H9 (cell line): ENCODE data around the gene ADAMTSL3. TPM values are rescaled to one million over a fixed set of nuclear protein-coding genes. Genes with fewer than 3 reads are reported as not detected.

ENCODE experiments used
- DNase-seq: peaks from one replicate; pipeline ENCODE4 v3.0.0-alpha.2; 2017
- H2AFZ ChIP-seq: one replicate; pipeline ENCODE4 v1.6.1; 2013; ENCODE audit warnings: mild to moderate bottlenecking, low read length, control low read depth, moderate library complexity
- H2AK5ac ChIP-seq: 2 replicates; pipeline ENCODE4 v1.6.1; 2013; ENCODE audit warnings: low read length, control low read depth, mixed read lengths; ENCODE audit not compliant: insufficient read length
- H2BK120ac ChIP-seq: one replicate; pipeline ENCODE4 v1.6.1; 2013; ENCODE audit warnings: low read depth, mild to moderate bottlenecking, low read length, control low read depth, inconsistent platforms; ENCODE audit not compliant: poor library complexity, severe bottlenecking
- H2BK12ac ChIP-seq: 2 replicates; pipeline ENCODE4 v1.6.1; 2013; ENCODE audit warnings: low read length, control low read depth, mixed read lengths, low read depth; ENCODE audit not compliant: insufficient read length
- H2BK15ac ChIP-seq: 2 replicates; pipeline ENCODE4 v1.6.1; 2013; ENCODE audit warnings: low read depth, low read length, control low read depth
- H2BK20ac ChIP-seq: one replicate; pipeline ENCODE4 v1.6.1; 2013; ENCODE audit warnings: low read depth, mild to moderate bottlenecking, low read length, control low read depth, inconsistent platforms; ENCODE audit not compliant: poor library complexity, severe bottlenecking
- H2BK5ac ChIP-seq: 2 replicates; pipeline ENCODE4 v1.6.1; 2013; ENCODE audit warnings: low read length, control low read depth, mixed read lengths; ENCODE audit not compliant: insufficient read length
- H3K14ac ChIP-seq: 2 replicates; pipeline ENCODE4 v1.6.1; 2013; ENCODE audit warnings: low read length, control low read depth; ENCODE audit not compliant: insufficient read depth
- H3K18ac ChIP-seq: 2 replicates; pipeline ENCODE4 v1.6.1; 2013; ENCODE audit warnings: low read depth, mild to moderate bottlenecking, mixed read lengths, low read length, control low read depth; ENCODE audit not compliant: insufficient read length
- H3K23ac ChIP-seq: 2 replicates; pipeline ENCODE4 v1.6.1; 2013; ENCODE audit warnings: low read length, control low read depth, mixed read lengths, low read depth; ENCODE audit not compliant: insufficient read length
- H3K23me2 ChIP-seq: 2 replicates; pipeline ENCODE4 v1.6.1; 2013; ENCODE audit warnings: low read depth, mild to moderate bottlenecking, mixed read lengths, low read length, control low read depth; ENCODE audit not compliant: insufficient read length, poor library complexity, severe bottlenecking
- H3K27ac ChIP-seq: 2 replicates; pipeline ENCODE4 v1.5.1; 2013; ENCODE audit warnings: low read length, control low read depth, mixed read lengths, low read depth; ENCODE audit not compliant: insufficient read length
- H3K27me3 ChIP-seq: 2 replicates; pipeline ENCODE4 v1.6.1; 2013; ENCODE audit warnings: low read length, control low read depth, inconsistent platforms; ENCODE audit not compliant: insufficient read depth
- H3K4ac ChIP-seq: 2 replicates; pipeline ENCODE4 v1.6.1; 2013; ENCODE audit warnings: low read depth, mild to moderate bottlenecking, control low read depth, inconsistent platforms, low read length, moderate library complexity
- H3K4me1 ChIP-seq: 2 replicates; pipeline ENCODE4 v1.6.1; 2013; ENCODE audit warnings: low read length, control low read depth, inconsistent platforms; ENCODE audit not compliant: insufficient read depth
- H3K4me2 ChIP-seq: 2 replicates; pipeline ENCODE4 v1.6.1; 2013; ENCODE audit warnings: low read length, control low read depth, mixed read lengths; ENCODE audit not compliant: insufficient read length, insufficient read depth
- H3K56ac ChIP-seq: 2 replicates; pipeline ENCODE4 v1.6.1; 2013; ENCODE audit warnings: low read depth, mild to moderate bottlenecking, mixed read lengths, low read length, control low read depth; ENCODE audit not compliant: insufficient read length
- H3K79me1 ChIP-seq: 2 replicates; pipeline ENCODE4 v1.6.1; 2013; ENCODE audit warnings: low read depth, mild to moderate bottlenecking, moderate library complexity, low read length, control low read depth, inconsistent platforms; ENCODE audit not compliant: insufficient read depth, poor library complexity, severe bottlenecking
- H3K79me2 ChIP-seq: 2 replicates; pipeline ENCODE4 v1.6.1; 2013; ENCODE audit warnings: low read length, control low read depth, inconsistent platforms; ENCODE audit not compliant: insufficient read depth
- H3K9ac ChIP-seq: 2 replicates; pipeline ENCODE4 v1.6.1; 2013; ENCODE audit warnings: low read length, control low read depth, mixed read lengths; ENCODE audit not compliant: insufficient read length; ENCODE audit errors: extremely low read depth
- H3K9me3 ChIP-seq: one replicate; pipeline ENCODE4 v1.6.1; 2013; ENCODE audit warnings: low read depth, low read length, inconsistent platforms; ENCODE audit not compliant: control insufficient read depth
- H3T11ph ChIP-seq: one replicate; pipeline ENCODE4 v1.6.1; 2013; ENCODE audit warnings: mild to moderate bottlenecking, low read length, control low read depth, inconsistent platforms
- H4K20me1 ChIP-seq: one replicate; pipeline ENCODE4 v1.6.1; 2013; ENCODE audit not compliant: control insufficient read depth, insufficient read length, insufficient read depth
- H4K5ac ChIP-seq: 2 replicates; pipeline ENCODE4 v1.6.1; 2013; ENCODE audit warnings: low read depth, mild to moderate bottlenecking, mixed read lengths, low read length, control low read depth; ENCODE audit not compliant: insufficient read length
- H4K8ac ChIP-seq: replicated peaks from 2 replicates; pipeline ENCODE4 v1.6.1; 2013; ENCODE audit warnings: low read length, control low read depth, mixed read lengths, low read depth; ENCODE audit not compliant: insufficient read length
- H4K91ac ChIP-seq: 2 replicates; pipeline ENCODE4 v1.6.1; 2013; ENCODE audit warnings: low read depth, mild to moderate bottlenecking, moderate library complexity, mixed read lengths, low read length, control low read depth; ENCODE audit not compliant: insufficient read length
- H3K27ac Mint-ChIP-seq, 3 experiments: 2 replicates in 2 of 3; 3 replicates in 1 of 3; pipeline ENCODE4 v1.8.0; 2020 to 2021; ENCODE audit warnings: mixed read lengths in 3 of 3, mild to moderate bottlenecking in 1 of 3, moderate library complexity in 1 of 3
- H3K27me3 Mint-ChIP-seq: 2 replicates; pipeline ENCODE4 v1.8.0; 2021; ENCODE audit warnings: low read depth, mild to moderate bottlenecking, moderate library complexity, mixed read lengths
- H3K36me3 Mint-ChIP-seq, 3 experiments: 2 replicates in 2 of 3; 3 replicates in 1 of 3; pipeline ENCODE4 v1.8.0; 2020 to 2021; ENCODE audit warnings: low read depth in 3 of 3, mixed read lengths in 3 of 3; ENCODE audit not compliant: insufficient read depth in 1 of 3
- H3K4me1 Mint-ChIP-seq, 2 experiments: 2 replicates each; pipeline ENCODE4 v1.8.0; 2020; ENCODE audit warnings: mixed read lengths in 2 of 2
- H3K4me3 Mint-ChIP-seq, 2 experiments: 2 replicates in 1 of 2; 3 replicates in 1 of 2; pipeline ENCODE4 v1.8.0; 2020 to 2021; ENCODE audit warnings: mild to moderate bottlenecking in 2 of 2, mixed read lengths in 2 of 2, moderate library complexity in 1 of 2
- H3K9me3 Mint-ChIP-seq, 2 experiments: 2 replicates in 1 of 2; 3 replicates in 1 of 2; pipeline ENCODE4 v1.8.0; 2020; ENCODE audit warnings: mild to moderate bottlenecking in 2 of 2, mixed read lengths in 2 of 2, moderate library complexity in 1 of 2
- CTCF ChIP-seq: fragments of 200-600 bp; sonication (generic); conservative IDR thresholded peaks from 3 replicates; pipeline ENCODE4 v1.8.0; 2021; ENCODE audit warnings: antibody characterized with exemption, mild to moderate bottlenecking
- WGBS: extraction: QIAGEN DNeasy Blood & Tissue Kit; methylation state at CpG from one replicate; pipeline ENCODE4 v1.1.7; 2013; ENCODE audit warnings: missing lambda C conversion rate, low lambda C conversion rate, mixed read lengths; ENCODE audit not compliant: insufficient read length; ENCODE audit errors: extremely low coverage; 5-methylcytosine and 5-hydroxymethylcytosine counted together
- total RNA-seq: library from RNA; stranded (reverse); gene quantifications from 2 replicates; pipeline ENCODE4 v1.2.1, GENCODE V29; 2021

ADAMTSL3 gene
- total RNA-seq, 1 experiment from 2014 or later = 0.39 TPM

GRCh38 chr15:83897037-83897436, 243.1 kb downstream of the ADAMTSL3 start:
- Mint-ChIP-seq H3K4me1 (peaks cover 0 to 2% of the 10 kb centered on the region in 2 experiments; a peak in 2 of 4 replicates), H3K4me3 (no peak overlapping the region), H3K27ac (no peak overlapping the region), H3K36me3 (no peaks in the 10 kb centered on the region), H3K27me3 (peaks cover 4% of the 10 kb centered on the region), H3K9me3 (no peaks in the 10 kb centered on the region)
- Histone ChIP-seq H3K4me2 (no peak overlapping the region), H3K9me3 (no peaks in the 10 kb centered on the region), H3K79me2 (no peaks in the 10 kb centered on the region), H3T11ph (no peak overlapping the region), H3K27me3 (no peaks in the 10 kb centered on the region), H4K5ac (no peak overlapping the region), H3K18ac (no peak overlapping the region), H2BK20ac (no peak overlapping the region), H2AK5ac (no peak overlapping the region), H4K91ac (no peak overlapping the region), H3K56ac (no peak overlapping the region), H3K27ac (no peak overlapping the region), H2AFZ (no peak overlapping the region), H3K14ac (no peak overlapping the region), H3K4me1 (no peaks in the 10 kb centered on the region), H3K23me2 (no peaks in the 10 kb centered on the region), H4K20me1 (no peaks in the 10 kb centered on the region), H2BK120ac (no peak overlapping the region), H2BK5ac (no peak overlapping the region), H3K23ac (no peak overlapping the region), H2BK12ac (no peak overlapping the region), H4K8ac (no peak overlapping the region), H3K9ac (no peak overlapping the region), H3K4ac (no peak overlapping the region), H2BK15ac (no peak overlapping the region), H3K79me1 (no peaks in the 10 kb centered on the region)
- WGBS = no CpG with 5 or more reads among the region's 2 CpGs
- DNase-seq = no peak
- no peak for TF ChIP-seq CTCF
